Spinal cord (tissue), 10 donors: ENCODE measurements around the gene HOXA6. TPM values are rescaled to one million over a fixed set of nuclear protein-coding genes. Genes with fewer than 3 reads are reported as not detected.

ENCODE experiments used
- DNase-seq, 6 donors: peaks; one replicate each; pipeline versions ENCODE4 v3.0.0 to v3.0.0-alpha.2; 2013 to 2015; ENCODE audit warnings: low spot score in 6 of 6, low read depth in 4 of 6
- H3K27ac ChIP-seq: one replicate; pipeline ENCODE4 v1.5.1; 2013; ENCODE audit warnings: low read depth, low read length, control low read depth
- H3K27me3 ChIP-seq: one replicate; pipeline ENCODE4 v1.6.1; 2013; ENCODE audit warnings: low read length; ENCODE audit not compliant: control insufficient read depth, insufficient read depth
- H3K36me3 ChIP-seq: one replicate; pipeline ENCODE4 v1.6.1; 2013; ENCODE audit warnings: low read length; ENCODE audit not compliant: control insufficient read depth, insufficient read depth
- H3K4me1 ChIP-seq: one replicate; pipeline ENCODE4 v1.6.1; 2013; ENCODE audit warnings: low read length; ENCODE audit not compliant: control insufficient read depth, insufficient read depth
- H3K4me3 ChIP-seq: one replicate; pipeline ENCODE4 v1.5.1; 2013; ENCODE audit warnings: low read depth, low read length, control low read depth
- H3K9me3 ChIP-seq: one replicate; pipeline ENCODE4 v1.6.1; 2013; ENCODE audit warnings: low read length; ENCODE audit not compliant: control insufficient read depth, insufficient read depth
- WGBS: methylation state at CpG from one replicate; pipeline ENCODE4 v1.1.5; 2013; ENCODE audit warnings: missing lambda C conversion rate; ENCODE audit not compliant: insufficient coverage; 5-methylcytosine and 5-hydroxymethylcytosine counted together
- polyA plus RNA-seq, 2 donors: library from polyadenylated mRNA; unstranded; fragments of 120-200 nt; gene quantifications; one replicate each; pipeline ENCODE4 v1.2.1, GENCODE V29; 2013; ENCODE audit not compliant: insufficient read length in 2 of 2
- total RNA-seq, 2 donors: library from RNA; depleted of rRNA in 1 of 2; stranded (reverse); fragments of 120-200 nt in 1 of 2; fragments of >200 nt in 1 of 2; gene quantifications; one replicate each; pipeline versions ENCODE4 v1.2.3 to v1.2.4, GENCODE V29; 2013 to 2014
- donor health status: healthy.

Gene HOXA6
- total and polyA plus RNA-seq, 4 donors: 12.5 to 58.3 (median 33.9) TPM

GRCh38 chr7:27139334-27140125, 8.0 kb downstream of the HOXA6 start:
- Histone ChIP-seq H3K4me1 (peaks cover 59% of the 10 kb centered on the region), H3K36me3 (peaks cover 33% of the 10 kb centered on the region), H3K27ac (peak overlapping the region; percentile 99), H3K4me3 (peak overlapping the region; percentile 91), H3K27me3 (peaks cover 4% of the 10 kb centered on the region), H3K9me3 (no peaks in the 10 kb centered on the region)
- DNase-seq: peak in 1 of 6 donors; percentile 54
- 19% methylated on average over 47 of the region's 53 CpGs for WGBS

DNA sequence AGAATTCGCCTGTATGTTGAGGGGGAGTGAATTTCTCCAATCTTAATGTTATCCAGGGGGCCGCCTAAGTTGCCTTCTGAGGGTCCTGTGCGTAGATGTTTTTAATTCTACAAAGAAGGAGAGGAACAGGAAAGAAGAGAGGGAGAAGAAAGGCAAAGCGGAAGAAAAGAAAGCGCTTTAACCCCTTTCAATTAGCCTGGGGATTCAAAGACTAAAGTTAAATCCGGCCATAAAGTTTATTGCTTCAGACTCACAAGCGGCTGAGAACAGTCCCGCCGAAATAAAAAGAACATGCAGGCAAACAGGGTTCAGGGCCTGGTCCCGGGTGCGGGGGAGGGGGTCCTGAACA, 8.6 kb downstream of the HOXA6 start:
- 37% methylated on average over 8 of the region's 11 CpGs for WGBS
- Histone ChIP-seq H3K4me3 (peak overlapping the region; percentile 91), H3K27ac (peak overlapping the region; percentile 99), H3K4me1 (peaks cover 54% of the 10 kb centered on the region), H3K27me3 (peaks cover 4% of the 10 kb centered on the region), H3K36me3 (peaks cover 29% of the 10 kb centered on the region), H3K9me3 (no peaks in the 10 kb centered on the region)
- DNase-seq: peak in 1 of 6 donors; percentile 40

- peaks cover 55% of the 10 kb centered on the region for H3K4me1 ChIP-seq
- H3K27ac ChIP-seq: peak overlapping the region; percentile 99
- peak in 1 of 6 donors; percentile 35 for DNase-seq
- H3K27me3 ChIP-seq: peaks cover 4% of the 10 kb centered on the region
- peak overlapping the region; percentile 91 for H3K4me3 ChIP-seq
- peaks cover 26% of the 10 kb centered on the region for H3K36me3 ChIP-seq
- no CpG with 5 or more reads among the region's 1 CpG for WGBS
- no peaks in the 10 kb centered on the region for H3K9me3 ChIP-seq
These were observed 9.1 kb downstream of the HOXA6 start for GRCh38 chr7:27138472-27138871.

DNA sequence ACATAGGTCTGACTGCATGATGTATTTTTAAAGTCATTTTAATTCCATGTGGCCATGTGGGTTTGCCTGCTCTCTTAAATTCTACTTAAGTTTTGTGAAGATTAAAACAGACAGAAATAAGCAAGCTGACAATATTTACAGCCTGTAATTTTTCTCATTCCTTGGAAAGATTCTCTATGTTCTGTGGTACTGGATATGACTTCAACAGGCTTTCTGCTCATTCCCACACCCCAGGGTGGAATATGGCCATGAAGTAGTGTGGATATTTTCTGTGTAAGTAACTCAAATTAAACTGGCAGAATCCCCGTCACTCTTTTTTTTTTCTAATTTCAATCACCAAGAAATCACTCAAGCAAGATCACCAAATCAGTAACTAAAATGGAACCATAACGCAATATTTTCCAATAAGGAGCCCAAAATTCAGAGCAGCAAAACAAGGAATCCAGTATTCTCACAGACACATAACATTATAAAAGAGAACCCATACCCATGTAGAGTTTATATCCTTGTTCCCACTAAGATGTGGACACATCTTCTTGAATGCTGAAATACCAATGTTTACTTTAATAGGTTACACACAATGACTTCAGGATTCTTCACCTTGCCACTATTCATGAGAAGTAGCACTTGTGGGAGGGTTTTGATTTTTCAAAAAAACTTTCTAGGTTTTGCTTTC, 9.8 kb downstream of the HOXA6 start:
- Histone ChIP-seq H3K9me3 (no peaks in the 10 kb centered on the region), H3K27me3 (peaks cover 4% of the 10 kb centered on the region), H3K4me3 (peak overlapping the region; percentile 91), H3K4me1 (peaks cover 55% of the 10 kb centered on the region), H3K27ac (peak overlapping the region; percentile 99), H3K36me3 (peaks cover 20% of the 10 kb centered on the region)
- DNase-seq: peak in 1 of 6 donors; percentile 30
- 67% methylated on average over 1 of the region's 2 CpGs for WGBS

- DNase-seq: peak in 2 of 6 donors; percentile 83 to 87
- WGBS: 30% methylated on average over 2 of the region's 2 CpGs
- Histone ChIP-seq H3K4me3 (no peak overlapping the region), H3K27ac (peak overlapping the region; percentile 99), H3K4me1 (peaks cover 42% of the 10 kb centered on the region), H3K36me3 (peaks cover 6% of the 10 kb centered on the region), H3K27me3 (peaks cover 2% of the 10 kb centered on the region), H3K9me3 (no peaks in the 10 kb centered on the region)
These were observed 13.2 kb downstream of the HOXA6 start for GRCh38 chr7:27134392-27134791.

GRCh38 chr7:27133409-27134231, 14.0 kb downstream of the HOXA6 start:
- H3K27me3 ChIP-seq: peaks cover 2% of the 10 kb centered on the region
- peak in 1 of 6 donors; percentile 79 for DNase-seq
- H3K4me3 ChIP-seq: no peak overlapping the region
- WGBS: 32% methylated on average over 12 of the region's 18 CpGs
- H3K4me1 ChIP-seq: peaks cover 44% of the 10 kb centered on the region
- peak overlapping the region; percentile 99 for H3K27ac ChIP-seq
- no peaks in the 10 kb centered on the region for H3K9me3 ChIP-seq
- peaks cover 7% of the 10 kb centered on the region for H3K36me3 ChIP-seq

DNA sequence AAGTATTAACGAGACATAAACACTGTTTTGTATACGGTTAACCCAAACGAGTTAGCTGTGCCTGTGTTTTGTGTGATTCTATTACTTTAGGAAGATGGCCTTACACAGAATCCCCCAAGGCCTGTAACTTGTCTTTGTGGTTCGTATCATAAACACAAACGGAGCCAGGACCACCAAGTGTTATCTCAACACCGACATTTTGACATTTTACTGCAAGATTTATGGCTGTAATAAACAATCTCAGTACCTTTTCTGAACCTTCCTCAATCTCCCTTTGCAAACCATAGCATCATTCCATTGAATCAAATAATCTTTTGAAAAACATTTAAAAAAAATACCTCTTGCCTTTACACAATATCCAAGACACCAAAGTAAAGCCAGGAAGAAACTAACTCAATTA, 14.6 kb downstream of the HOXA6 start:
- Histone ChIP-seq H3K4me3 (no peak overlapping the region), H3K9me3 (no peaks in the 10 kb centered on the region), H3K36me3 (peaks cover 7% of the 10 kb centered on the region), H3K27ac (peak overlapping the region; percentile 99), H3K27me3 (peaks cover 2% of the 10 kb centered on the region), H3K4me1 (peaks cover 41% of the 10 kb centered on the region)
- DNase-seq: no peak
- 19% methylated on average over 3 of the region's 6 CpGs for WGBS

- H3K27me3 ChIP-seq: peaks cover 2% of the 10 kb centered on the region
- H3K9me3 ChIP-seq: no peaks in the 10 kb centered on the region
- peaks cover 7% of the 10 kb centered on the region for H3K36me3 ChIP-seq
- peaks cover 40% of the 10 kb centered on the region for H3K4me1 ChIP-seq
- DNase-seq: no peak
- no peak overlapping the region for H3K4me3 ChIP-seq
- H3K27ac ChIP-seq: peak overlapping the region; percentile 94
- no CpG with 5 or more reads among the region's 2 CpGs for WGBS
These were observed 15.4 kb downstream of the HOXA6 start for GRCh38 chr7:27132214-27132613.

- peaks cover 32% of the 10 kb centered on the region for H3K4me1 ChIP-seq
- 40% methylated on average over 2 of the region's 12 CpGs for WGBS
- no peaks in the 10 kb centered on the region for H3K27me3 ChIP-seq
These were observed 16.2 kb downstream of the HOXA6 start for GRCh38 chr7:27131390-27131819.

More at GRCh38 chr7:27131390-27131819, 16.2 kb downstream of the HOXA6 start:
- peak overlapping the region; percentile 83 for H3K4me3 ChIP-seq
- DNase-seq: no peak
- H3K27ac ChIP-seq: peak overlapping the region; percentile 94
- H3K9me3 ChIP-seq: no peaks in the 10 kb centered on the region
- H3K36me3 ChIP-seq: peaks cover 7% of the 10 kb centered on the region
